Limb (tissue), 2 donors: ENCODE results near the gene CEBPG.

Experiments used
- DNase-seq, 2 donors: peaks; one replicate each; pipeline ENCODE4 v3.0.0-alpha.2; 2016; ENCODE audit errors: extremely low spot score in 2 of 2

The CEBPG gene

DNA sequence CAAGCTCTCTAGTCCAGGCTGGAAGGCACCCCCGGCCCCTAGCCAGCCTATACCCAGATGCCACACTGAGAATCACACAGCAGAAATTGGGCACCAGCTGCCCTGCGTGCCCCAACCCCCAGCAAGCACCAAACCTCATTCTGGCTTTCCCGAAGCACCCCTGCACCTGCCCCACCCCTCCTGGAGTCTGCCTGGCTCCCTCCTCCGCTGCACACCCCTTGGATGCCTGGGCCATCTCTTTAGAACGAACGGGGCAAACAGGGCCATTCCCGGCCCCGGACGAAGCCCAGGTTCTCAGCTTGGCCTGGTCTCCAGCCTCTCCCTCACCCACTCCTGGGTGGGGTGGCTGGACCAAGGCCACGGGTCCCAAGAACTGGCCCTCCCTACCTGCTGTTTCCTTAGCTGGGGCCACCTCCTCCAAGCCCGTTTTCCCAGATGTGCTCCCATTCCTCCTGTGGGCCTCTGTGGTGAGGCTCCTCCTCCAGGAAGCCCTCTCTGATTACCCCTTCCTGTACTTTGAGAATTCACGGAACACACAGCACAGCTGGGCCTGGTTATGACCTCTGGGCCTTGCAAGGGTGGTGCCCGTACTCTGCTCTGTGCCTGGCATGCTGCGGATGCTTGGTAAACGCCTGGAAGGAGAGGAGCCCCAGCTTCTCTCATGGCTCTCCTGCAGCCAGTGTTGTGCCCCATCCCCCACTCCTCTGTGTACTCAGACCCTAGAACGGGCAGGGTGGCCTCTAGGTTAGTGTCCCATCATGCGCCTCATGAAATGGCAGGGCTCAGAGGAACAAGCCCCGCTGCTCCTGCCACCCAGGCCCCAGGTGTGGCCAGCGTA is 21.4 kb downstream of the CEBPG start:
- no peak for DNase-seq

DNA sequence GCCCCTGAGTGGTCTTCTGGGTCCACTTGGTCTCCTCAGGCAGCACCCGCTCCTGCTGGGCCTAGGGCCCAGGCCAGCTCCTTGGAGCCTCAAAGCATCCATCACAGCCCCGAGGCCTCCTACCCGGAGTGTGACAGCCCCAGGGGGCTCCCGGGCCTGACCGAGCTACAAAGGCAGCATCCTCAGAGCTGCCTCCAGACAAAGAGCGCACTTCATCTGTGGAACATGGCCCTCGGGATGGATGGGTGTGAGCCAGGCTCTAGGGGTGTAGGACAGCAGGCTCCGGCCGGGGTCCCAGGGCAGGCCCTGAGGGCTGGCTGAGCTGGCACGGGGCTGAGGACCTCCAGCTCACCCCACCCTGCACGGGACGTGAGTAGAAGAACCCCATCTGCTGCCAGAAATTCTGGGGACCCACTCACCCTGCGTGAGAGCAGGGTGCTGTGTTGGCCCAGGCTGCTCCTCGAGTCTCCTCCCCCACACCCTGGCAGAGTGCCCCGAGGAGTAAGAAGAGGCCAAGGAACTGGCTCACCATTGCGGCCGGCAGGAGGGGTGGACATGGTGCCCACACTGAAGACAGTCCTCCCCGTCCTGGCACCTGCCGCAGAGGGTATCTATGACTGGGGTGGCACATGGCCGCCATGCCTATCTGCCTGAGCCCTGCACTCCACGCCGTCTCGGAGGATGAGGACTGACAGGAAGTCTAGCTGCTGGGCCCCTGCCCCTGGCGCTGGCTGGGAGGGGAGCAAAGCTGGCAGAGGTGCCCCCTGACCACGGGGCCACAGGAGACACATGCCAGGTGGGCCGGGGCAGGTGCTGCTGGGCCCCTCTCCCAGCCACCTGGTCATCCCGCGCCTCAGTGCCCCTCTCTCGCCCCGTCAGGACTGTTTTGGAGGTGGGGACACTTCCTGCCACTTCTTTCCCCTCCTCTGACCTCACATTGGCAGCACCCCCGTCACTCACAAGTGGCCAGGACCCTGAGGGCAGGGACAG is 22.3 kb downstream of the CEBPG start:
- DNase-seq = no peak

DNA sequence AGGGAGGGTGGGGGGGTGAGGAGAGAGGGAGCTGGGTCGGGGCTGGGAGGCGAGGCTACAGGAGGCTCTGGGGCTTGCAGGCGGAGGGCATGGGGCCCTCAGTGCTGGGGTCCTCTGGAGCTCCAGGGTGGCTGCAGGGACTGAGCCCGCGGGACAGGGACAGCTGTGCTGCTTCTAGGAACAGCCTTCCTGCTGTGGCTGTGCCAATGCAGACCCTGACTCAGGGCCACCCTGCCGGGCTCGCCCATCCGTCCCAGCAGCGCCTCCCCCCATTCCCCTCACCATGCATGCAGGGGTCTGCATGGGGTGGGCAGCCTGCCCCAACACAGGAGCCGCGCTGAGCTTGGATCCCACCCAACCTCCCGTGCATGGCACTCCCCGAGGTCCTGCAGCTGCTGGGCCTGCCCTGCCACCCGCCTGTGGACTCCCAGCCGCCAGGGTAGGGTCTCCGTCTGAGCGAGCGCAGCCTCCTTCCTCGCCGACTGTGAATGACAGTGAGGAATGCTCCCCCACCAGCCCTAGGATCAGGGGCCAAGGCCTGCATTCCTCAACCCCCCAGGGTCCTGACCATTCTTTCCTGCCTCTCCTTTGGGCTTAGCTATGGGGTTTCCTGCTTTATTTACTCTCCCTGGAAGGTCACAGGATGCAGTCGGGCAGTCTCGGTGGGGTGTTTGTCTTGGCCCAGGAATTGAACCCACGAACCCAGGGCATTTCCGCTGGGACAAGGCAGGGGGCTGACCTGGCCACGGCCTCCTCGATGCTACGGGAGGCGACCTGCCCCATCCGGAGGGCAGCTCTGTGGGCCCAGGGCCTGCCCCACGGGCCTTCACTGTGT is 23.4 kb downstream of the CEBPG start:
- no peak for DNase-seq

DNA sequence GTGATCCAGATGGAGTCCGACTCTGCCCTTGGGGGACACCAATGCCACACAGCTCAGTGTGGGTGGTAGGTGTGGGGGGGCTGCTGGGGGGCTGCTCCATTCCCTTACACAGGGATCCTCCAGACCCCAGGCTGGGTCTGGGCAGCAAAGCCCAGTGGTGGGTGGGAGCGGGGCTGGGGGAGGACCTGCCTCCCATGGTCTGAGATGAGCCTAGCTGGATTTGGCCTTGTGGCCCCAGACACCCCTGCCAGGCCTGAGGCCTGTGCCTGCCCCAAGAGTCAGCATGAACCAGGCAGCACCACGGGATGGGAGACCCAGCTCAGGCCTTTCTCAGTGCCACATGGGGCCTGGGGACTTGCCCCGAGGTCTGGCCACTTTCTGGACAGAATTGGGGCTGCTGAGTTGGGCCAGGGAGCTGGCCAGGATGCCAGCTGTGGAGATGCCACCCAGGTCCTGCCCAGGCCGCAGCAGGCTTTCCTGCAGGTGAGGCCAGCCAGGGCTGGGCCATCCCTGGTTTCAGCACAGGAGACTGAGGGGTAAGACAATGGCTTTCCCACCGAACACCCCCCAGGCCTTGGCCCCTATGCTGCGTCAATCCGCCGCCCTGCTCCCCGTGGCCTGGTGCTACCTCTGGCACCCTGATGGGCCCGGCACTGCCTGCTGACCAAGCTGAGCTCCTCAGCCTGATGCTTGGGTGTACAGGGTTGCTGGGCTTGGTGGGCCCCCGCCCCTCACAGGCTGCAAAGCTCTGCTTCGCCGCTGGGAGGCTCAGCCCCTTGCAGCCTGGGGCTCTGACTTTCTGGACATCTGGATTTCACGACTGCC is 24.2 kb downstream of the CEBPG start:
- DNase-seq = no peak

DNA sequence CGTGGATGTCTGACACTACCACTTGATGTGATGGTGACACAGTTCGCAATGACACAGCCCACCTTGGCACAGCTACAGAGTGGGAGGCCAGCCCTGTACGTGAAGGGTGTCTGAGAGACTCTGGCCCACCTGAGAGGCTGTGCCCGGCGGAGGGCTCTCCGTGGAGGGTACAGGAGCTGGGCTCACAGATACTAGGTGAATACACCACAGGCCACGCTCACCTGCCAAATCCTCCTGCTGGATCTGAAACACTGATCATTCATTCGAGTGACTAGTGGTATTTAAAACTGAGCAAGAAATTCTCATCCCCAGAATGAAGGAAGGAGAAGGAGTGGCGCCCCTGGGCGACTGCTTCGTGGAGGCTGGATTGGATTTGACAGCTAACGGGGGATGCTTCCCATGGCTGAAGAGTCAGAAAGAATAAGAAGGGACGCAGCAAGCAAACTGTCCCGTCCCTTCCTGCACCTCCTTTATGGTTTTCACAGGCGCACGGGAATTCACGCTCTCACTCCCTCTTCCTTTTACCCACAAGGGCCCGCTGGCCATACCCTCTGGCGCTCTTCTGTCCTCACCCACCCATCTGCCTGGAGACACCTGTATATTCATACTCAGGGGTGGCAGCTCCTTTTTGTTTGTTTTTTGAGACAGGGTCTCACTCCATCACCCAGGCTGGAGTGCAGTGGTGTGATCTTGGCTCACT is 25.0 kb downstream of the CEBPG start:
- DNase-seq = peak in 1 of 2 donors; percentile 35

DNA sequence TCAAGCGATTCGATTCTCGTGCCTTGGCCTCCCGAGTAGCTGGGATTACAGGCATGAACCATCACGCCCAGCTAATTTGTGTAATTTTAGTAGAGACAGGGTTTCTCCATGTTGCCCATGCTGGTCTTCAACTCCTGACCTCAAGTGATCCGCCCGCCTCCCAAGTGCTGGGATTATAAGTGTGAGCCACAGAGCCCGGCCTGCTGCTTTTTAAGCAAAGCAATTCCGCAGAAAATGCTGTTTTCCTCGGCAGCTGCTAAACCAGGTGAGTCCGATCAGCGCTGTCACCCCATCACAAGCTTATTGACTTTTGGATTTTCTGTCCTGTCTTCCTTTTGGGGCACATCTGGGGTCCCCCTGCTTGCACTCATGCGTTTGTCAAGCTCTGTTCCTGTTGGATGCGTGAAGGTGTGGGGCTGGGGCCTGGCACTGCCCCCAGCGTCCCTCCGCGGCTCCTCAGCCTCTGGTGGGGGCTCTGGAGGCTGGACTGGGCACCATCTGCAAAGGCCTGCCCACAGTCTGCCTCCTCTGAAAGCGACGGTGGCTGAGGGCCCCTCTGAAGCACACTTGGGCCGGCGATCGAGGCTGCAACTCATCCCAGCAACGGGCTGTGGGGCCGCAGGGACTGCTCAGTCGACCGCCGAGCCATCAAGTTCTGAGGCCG is 25.7 kb downstream of the CEBPG start:
- DNase-seq = no peak

DNA sequence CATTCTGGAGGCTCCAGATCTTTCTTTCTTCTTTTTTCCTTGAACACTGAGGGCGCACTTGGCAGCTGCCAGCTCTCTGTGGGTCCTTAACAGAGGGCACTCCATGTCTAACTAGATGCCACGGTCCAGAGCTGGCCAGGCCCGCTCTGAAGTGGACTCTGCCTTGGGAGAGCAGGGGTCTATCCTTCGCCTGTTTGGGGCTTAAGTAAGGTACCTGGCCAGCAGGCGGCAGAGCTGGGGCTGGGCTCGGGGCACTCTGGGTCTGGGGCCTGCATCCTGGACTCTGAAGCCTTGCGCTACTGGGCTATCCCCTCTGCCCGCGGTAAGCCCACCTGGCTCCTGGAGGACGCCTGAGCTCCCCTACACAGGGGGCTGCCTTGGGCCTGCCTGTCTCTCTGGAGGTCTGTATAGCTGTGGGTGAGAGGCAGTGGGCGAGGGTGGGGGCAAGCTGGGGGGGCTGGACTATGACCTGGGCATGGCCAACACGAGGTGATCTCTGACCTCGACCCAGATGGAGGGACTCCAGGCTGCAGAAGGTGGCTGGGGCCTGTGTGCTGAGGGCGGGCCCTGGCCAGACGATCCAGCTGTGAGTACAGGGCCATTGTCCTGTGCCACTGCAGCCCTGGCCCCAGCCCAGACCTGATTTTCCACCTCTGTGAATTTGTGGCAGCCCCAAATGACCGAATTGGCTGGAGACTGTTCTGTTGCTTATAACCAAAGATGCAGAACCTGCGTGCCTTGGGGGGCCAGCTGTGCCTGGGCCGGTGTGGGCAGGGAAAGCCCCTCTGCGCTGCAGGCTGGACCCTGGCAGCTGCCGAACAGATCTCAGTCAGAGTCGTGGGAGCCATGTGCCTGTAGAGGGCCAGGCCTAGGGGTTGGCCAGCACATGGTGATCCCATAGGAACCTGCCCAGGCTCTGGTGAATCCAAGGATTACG is 26.5 kb downstream of the CEBPG start:
- no peak for DNase-seq

DNA sequence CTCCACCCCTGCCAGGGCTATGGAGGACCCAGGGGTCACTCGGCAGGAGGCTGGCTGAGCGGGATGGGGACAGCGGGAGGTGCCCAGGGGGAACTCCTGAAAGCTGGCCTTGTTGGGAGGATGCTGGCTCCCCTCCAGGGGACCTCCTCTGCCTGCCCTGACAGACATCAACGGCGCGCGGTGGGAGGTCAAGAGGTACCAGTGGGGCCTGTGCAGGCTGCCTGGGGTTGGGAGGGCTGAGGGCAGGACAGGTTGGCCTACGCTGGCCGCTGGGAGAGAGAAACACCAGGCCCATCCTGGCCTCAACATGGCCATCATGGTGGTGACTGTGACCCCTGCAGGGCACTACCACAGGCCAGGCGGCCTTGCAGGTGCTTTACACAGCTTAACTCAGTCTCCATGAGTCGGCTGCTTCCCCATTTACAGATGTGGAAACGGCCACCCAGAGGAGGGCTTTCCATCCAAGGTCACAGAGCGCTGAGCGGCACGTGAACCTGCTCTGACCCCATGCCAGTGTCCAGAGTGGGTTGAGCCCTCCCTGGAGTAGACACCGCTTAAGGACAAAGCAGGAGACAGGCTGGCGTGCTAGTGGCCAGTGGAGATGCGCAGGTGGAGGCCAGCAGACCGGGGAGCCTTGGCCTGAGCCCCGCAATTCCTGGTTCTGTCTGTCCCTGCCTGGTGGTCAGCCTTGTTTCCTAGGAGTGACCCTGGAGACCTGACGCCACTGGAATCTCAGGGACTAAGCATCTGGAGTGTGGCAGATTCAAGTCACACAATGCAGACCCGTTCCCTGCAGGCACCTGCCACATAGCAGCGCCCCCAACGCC is 27.6 kb downstream of the CEBPG start:
- no peak for DNase-seq

DNA sequence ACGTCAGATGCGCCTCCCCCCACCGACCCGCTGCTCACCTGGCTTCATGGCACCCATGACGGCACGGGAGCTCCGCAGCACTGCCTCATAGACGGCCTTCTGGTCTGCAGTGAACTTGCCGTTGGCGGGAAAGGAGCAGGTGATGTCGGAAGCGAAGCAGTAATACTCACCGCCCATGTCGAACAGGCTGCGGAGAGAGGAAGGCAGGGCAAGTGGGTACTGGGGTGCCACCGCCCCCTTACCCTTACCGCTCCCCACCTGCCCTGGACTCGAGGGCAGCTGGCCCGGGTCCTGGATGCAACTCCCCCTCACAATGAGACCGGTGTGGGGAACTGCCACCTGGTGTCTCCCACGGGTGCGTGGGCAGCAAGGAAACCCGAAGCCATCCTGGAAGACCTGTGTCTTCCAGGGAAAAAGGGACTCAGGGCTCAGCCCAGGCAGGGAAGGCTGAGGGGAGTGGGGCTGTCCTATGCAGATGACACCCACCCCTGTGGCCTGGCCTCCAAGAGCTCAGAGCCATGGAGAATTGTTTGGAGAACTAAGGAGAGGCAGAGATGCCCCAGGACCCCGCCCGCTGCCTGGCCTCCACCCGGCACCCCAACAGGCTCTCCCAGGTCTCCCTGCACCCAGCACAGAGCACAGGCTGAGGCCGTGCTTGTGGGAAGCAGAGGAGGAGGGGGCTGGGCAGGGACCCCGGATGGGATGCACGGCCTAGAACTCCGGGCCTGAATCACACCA is 28.3 kb downstream of the CEBPG start:
- DNase-seq = peak in 1 of 2 donors; percentile 23

DNA sequence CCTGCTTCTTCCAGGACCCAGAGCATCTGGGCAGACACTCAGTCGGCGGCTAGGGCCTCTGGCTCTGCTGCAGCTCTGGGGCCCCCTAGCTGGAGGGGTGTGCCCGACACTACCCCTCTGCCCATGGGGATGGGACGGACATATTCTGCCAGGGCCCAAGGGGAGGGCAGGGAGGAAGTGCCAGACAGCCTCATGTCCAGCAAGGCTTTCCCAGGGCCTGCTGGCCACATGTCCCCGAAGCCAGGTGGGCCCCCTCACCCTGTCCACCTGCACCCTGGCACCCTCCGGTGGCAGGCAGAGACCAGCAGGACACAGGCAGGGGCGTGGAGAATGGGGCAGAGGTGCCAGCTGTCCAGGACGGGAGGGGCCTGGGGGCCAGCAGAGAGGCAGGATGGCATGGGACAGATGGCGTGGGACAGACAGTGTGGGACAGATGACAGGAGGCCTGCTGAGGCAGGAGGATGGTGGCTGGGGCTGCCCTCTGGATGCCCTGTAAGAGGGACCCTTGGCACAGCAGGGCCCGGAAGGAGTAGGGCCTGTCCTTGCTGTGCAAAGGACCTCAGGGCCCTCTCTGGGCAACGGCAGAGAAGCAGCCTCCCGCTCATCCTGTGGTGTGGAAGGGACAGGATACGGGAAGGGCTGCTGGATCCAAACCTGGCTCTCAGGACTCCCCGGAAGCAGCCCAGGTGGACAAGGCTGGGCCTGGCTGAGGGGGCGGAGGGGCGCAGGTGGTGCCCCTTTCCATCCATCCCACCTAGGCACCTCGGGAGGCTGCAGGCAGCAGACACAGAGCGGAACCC is 29.1 kb downstream of the CEBPG start:
- DNase-seq = no peak

DNA sequence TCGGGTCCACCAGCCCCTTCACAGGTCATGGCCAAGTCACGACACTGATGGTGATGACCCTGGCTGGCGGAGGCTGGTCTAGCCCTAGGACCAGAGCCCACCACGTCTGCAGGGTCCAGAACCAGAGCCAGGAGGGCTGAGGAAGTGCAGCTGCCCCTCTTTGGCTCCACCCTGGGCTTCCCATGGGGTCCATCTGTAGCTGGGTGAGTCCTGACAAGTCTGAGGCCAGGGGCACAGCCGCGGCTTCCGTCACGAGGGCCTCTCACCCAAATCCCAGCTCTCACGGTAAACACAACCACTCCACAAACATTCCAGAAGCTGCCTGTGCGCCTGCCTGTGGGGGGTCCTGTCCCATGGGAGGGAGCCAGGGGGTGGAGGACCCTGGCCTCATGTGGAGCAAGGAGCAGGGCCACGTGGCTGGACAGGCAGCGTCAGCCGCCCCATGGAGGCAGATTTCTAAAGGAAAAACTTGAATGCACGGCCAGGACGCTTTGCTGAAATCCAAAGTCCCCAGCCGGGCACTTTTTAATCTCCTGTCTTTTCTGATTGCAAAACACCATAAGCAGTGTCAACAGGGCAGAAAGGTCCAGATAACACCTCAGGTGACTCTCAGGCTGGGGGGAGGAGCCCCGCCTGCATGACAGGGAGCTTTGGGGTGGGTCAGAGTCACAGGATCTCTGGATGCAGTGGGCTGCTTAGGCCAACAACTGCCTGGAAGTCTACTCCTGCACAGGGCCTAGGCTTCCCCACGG is 29.9 kb downstream of the CEBPG start:
- DNase-seq = no peak

DNA sequence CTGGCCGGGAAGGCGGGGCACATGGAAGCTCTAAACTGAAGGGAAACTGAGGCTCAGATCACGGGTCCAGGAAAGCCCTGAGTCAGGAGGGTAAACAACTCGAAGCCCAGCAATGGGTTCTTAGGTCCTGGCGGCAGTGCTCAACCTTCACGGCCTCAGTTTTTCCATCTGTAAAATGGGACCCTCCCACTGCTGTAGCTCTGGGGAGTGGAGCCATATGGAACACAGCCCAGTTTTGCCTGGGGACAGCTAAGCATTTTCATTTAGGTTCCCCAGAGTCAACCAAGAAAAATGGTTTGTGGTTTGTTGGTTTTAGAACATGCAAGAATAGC is 30.4 kb downstream of the CEBPG start:
- DNase-seq = no peak

DNA sequence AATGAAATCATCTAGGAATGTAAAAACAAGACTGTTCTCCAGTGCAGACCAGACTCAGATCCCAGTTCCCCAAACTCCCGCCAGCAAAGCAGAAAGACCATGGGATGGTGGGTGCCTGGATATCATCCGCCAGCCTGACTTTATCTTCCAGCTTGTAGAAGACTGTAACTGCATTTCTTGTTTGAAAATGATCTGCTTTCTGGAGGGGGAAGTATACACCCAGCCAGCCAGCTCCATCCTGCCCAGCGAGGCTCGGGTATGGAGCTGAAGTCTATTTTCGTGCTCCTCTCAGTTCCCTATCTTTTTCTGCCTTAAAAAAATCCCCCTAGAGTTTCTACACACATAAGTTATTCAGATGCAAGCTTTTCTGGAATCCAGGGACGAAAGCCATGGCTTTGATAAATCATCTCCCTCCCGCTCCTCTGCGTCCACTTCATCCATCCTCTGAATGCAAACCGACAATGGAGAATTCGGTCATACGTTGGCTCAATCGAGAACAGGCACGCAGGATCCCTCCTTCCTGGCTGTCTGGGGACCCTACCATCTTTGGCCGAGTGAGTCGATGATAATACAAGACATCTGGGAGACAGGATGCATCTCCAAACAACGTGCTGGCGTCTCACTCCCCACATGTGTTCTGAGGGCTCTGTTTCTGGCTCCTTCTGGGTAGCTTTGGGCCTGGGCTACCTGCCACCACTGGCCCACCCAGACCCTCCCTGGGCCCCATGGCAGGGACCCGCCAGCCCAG is 31.2 kb downstream of the CEBPG start:
- DNase-seq = peak in 1 of 2 donors; percentile 44

DNA sequence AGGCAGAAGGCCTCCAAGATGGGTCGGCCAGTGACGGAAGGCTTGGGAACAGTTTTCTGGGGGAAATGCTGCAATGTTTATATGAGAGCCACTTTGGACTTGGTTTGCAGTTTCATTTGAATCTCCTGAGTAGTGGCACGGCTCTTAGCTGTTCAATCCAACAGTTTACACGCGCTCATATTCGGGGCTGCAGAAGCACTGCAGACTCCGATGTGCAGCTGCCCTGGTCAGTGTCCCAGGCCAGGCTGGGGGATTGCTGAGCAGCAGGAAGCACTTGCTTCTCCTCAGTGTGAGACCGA is 31.7 kb downstream of the CEBPG start:
- no peak for DNase-seq
